Measurements from ENCODE around the gene CHRNA10.

The CHRNA10 gene

DNA sequence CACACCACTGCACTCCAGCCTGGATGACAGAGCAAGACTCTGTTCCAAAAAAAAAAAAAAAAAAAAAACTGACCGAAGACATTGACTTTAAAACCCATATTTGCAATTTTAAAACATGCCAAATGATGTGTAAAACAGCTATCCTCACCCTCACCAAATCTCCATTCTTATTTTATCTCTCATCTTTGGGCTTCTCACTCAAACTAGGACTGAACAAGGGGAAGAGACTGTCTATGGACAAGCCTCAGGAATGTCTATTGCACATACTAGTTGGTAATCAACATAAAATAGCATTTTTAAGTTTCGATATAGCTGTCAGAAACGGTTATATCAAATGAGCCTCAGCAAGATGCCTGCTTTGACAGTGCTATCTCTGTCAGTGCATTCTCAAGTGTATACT is 7.9 kb upstream of the CHRNA10 start:
- H3K27ac ChIP-seq, result no peak overlapping the region
- TF ChIP-seq, protein P1, sequence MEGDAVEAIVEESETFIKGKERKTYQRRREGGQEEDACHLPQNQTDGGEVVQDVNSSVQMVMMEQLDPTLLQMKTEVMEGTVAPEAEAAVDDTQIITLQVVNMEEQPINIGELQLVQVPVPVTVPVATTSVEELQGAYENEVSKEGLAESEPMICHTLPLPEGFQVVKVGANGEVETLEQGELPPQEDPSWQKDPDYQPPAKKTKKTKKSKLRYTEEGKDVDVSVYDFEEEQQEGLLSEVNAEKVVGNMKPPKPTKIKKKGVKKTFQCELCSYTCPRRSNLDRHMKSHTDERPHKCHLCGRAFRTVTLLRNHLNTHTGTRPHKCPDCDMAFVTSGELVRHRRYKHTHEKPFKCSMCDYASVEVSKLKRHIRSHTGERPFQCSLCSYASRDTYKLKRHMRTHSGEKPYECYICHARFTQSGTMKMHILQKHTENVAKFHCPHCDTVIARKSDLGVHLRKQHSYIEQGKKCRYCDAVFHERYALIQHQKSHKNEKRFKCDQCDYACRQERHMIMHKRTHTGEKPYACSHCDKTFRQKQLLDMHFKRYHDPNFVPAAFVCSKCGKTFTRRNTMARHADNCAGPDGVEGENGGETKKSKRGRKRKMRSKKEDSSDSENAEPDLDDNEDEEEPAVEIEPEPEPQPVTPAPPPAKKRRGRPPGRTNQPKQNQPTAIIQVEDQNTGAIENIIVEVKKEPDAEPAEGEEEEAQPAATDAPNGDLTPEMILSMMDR (conservative IDR thresholded peaks at IDR 0.05), result no peak

DNA sequence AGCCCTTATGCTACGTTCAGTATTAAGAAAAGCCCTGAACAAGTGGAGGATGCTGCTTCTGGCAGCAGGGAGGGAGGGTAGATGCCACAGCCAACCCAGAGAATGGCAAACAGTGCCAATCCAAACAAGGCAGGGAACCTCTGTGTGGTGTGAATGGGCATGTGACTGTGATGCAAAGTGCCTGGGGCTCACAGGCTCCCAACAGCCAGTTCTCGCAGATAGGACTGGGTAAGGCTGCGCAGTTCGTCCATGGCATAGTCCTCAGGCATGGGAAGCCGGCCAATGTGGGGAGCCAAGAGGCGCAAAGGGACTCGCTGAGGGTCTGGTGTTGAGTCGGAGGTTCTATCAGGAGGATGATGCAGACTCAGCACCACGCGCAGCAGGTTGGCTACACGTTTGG is 4.8 kb upstream of the CHRNA10 start:
- no peak overlapping the region for H3K27ac ChIP-seq
- TF ChIP-seq, protein P1 (conservative IDR thresholded peaks at IDR 0.05), result no peak

- TF ChIP-seq, protein P1 (conservative IDR thresholded peaks at IDR 0.05), result no peak
- H3K27ac ChIP-seq, result no peak overlapping the region
Measured at GRCh38 chr11:3674189-3674588, 3.0 kb upstream of the CHRNA10 start.

GRCh38 chr11:3669742-3670183 is 1.4 kb downstream of the CHRNA10 start:
- TF ChIP-seq, protein P1 (conservative IDR thresholded peaks at IDR 0.05), result no peak
- H3K27ac ChIP-seq, result no peak overlapping the region

DNA sequence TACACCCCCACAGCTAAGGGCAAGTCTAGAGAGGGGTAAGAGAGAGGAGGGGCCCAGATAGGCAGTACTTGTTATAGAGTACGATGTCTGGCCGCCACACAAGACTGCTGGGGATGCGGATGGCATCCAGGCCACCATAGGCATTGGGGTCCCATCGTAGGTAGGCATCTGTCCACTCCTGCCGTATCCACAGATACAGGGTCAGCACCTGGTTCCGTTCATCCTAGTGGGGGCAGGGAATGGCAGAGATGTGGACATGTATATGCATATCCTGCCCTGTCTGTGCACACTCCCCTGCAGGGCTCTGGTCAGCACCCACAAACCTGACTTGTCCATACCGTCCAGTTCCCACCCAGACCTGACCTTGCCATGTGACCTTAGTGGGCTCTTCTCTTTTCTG is 2.1 kb downstream of the CHRNA10 start:
- TF ChIP-seq, protein P1 (conservative IDR thresholded peaks at IDR 0.05), result no peak
- H3K27ac ChIP-seq, result no peak overlapping the region

DNA sequence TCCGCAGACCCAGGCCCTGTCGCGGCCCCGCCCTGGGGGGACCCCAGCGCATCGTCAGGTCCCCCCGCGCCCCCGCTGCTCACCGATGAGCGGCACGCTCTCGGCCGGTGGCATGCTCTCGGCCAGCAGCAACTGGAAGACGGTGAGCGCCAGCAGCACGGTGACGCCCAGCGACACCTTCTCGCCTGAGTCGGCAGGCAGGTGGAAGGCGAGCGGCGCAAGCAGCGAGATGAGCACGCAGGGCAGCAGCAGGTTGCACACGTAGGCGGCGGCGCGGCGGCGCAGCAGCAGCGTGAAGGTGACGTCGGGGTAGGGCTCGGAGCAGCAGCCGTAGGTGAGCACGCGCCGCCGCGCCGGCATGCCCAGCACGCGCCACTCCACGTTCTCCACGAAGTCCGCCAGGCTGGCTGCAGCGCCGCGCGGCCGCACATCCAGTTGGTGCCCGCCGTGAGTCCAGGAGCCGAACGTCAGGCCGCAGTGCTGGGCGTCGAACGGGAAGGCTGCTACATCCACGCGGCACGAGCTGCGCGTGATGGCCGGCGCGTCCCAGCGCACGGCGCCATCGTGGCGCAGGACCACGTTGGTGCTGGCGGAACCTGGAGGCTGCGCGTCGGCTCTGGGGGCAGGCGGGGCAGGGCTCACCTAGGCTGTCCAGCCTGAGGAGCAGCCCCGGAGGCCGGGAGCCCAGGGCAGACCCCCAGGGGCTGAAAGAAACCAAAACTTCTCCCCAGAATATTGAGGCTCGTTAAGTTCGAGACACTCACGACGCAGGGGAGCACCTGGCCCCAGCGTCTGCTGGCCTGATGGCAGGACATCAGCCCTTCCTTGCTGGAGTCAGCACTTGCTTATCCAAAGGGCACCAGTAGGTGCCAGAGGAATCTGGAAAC is 3.8 kb downstream of the CHRNA10 start:
- TF ChIP-seq, protein P1 (conservative IDR thresholded peaks at IDR 0.05), result no peak
- no peak overlapping the region for H3K27ac ChIP-seq

- TF ChIP-seq, protein P1 (conservative IDR thresholded peaks at IDR 0.05), result no peak
- no peak overlapping the region for H3K27ac ChIP-seq
Measured at GRCh38 chr11:3666023-3666530, 5.1 kb downstream of the CHRNA10 start.

All from VCaP (cell line).